Muscle layer of duodenum (tissue), 2 donors: ENCODE results near the gene MOB2.

Source experiments
- H3K27ac ChIP-seq: one replicate; pipeline ENCODE4 v1.7.0; 2013; ENCODE audit warnings: mild to moderate bottlenecking, low read length
- H3K27me3 ChIP-seq: one replicate; pipeline ENCODE4 v1.7.0; 2013; ENCODE audit warnings: low read depth, mild to moderate bottlenecking, control low read depth, low read length
- H3K36me3 ChIP-seq, 2 donors: one replicate each; pipeline ENCODE4 v1.7.0; 2013; ENCODE audit warnings: low read length in 2 of 2, control low read depth in 1 of 2, mild to moderate bottlenecking in 1 of 2; ENCODE audit not compliant: insufficient read depth in 2 of 2, control insufficient read depth in 1 of 2
- H3K4me1 ChIP-seq, 2 donors: one replicate each; pipeline ENCODE4 v1.7.0; 2013; ENCODE audit warnings: low read length in 2 of 2, mild to moderate bottlenecking in 2 of 2, control low read depth in 1 of 2, moderate library complexity in 1 of 2; ENCODE audit not compliant: insufficient read depth in 2 of 2, control insufficient read depth in 1 of 2
- H3K4me3 ChIP-seq, 2 donors: one replicate each; pipeline ENCODE4 v1.7.0; 2013; ENCODE audit warnings: low read length in 2 of 2, low read depth in 1 of 2, mild to moderate bottlenecking in 1 of 2
- H3K9me3 ChIP-seq, 2 donors: one replicate each; pipeline ENCODE4 v1.7.0; 2013; ENCODE audit warnings: low read length in 2 of 2, control low read depth in 1 of 2, mild to moderate bottlenecking in 1 of 2; ENCODE audit not compliant: control insufficient read depth in 1 of 2
- donor health status: healthy.

MOB2 gene

GRCh38 chr11:1475841-1476240 lies 10.7 kb downstream of the MOB2 start:
- H3K36me3 ChIP-seq: peaks cover 48 to 78% of the 10 kb centered on the region in 2 donors
- H3K27me3 ChIP-seq: no peaks in the 10 kb centered on the region
- no peaks in the 10 kb centered on the region for H3K9me3 ChIP-seq
- H3K4me3 ChIP-seq: no peak overlapping the region
- H3K4me1 ChIP-seq: peaks cover 0 to 29% of the 10 kb centered on the region in 2 donors
- H3K27ac ChIP-seq: no peak overlapping the region

DNA sequence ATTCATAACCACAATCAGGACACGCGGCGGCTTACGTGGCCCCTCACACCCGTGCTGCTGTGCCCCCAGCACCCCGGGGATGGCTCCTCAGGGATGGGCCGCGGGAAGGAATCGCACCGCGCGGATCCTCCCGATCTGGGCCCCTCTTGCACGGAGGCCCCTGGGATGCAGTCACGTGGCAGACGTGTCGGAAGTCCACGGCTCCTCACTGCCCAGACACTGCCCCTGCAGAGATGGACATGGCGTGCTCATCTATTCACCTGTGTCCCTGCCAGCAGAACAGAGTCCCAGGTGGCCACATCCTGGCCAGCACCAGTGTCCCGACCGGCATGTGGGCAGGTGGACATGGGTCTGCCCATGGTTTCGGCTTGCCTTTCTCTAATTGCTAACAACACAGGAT lies 12.8 kb downstream of the MOB2 start:
- Histone ChIP-seq H3K27ac (no peak overlapping the region), H3K4me1 (peaks cover 0 to 9% of the 10 kb centered on the region in 2 donors), H3K4me3 (no peak overlapping the region), H3K9me3 (no peaks in the 10 kb centered on the region), H3K27me3 (no peaks in the 10 kb centered on the region), H3K36me3 (peaks cover 39 to 81% of the 10 kb centered on the region in 2 donors)

- no peaks in the 10 kb centered on the region for H3K9me3 ChIP-seq
- H3K27me3 ChIP-seq: no peaks in the 10 kb centered on the region
- peaks cover 32 to 77% of the 10 kb centered on the region in 2 donors for H3K36me3 ChIP-seq
- peaks cover 0 to 2% of the 10 kb centered on the region in 2 donors for H3K4me1 ChIP-seq
- H3K4me3 ChIP-seq: no peak overlapping the region
- H3K27ac ChIP-seq: no peak overlapping the region
Measured at GRCh38 chr11:1473011-1473628, 13.5 kb downstream of the MOB2 start.

DNA sequence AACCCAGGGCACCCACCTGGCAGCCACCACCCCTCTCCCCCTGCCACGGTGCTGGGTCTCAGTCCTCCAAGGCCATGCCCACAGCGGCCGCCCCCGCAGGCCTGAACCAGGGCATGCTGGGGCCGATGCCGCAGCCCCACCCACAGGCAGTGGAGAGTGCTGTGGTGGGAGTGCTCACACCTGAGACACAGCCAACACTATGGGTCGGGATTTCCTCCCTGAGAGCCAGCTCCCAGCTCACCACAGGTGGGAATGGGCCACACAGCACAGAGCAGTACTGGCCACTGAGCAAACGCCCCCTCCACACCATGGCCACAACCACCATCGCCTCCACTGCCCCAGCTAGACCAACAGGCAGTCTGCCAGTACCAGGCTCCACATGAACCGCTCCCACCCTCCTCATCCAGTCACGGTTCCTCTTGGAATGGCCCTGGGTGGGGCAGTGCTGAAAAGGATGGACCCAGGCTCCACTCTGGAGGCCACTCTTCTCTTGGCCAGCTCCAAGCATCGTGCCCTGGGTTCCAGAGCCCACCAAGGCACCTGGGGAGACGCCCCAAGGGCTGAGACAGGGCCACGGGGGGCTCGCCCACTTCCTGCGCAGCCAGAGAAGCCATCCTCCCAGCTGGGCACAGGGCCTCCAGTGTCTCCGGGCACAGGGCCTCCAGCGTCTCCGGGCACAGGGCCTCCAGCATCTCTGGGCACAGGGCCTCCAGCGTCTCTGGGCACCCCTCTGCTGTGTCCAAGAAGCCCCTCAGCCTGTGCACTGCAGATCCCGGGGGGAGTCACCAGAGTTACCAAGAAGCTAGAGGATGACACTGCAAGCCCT lies 14.2 kb downstream of the MOB2 start:
- Histone ChIP-seq H3K4me3 (no peak overlapping the region), H3K27ac (no peak overlapping the region), H3K36me3 (peaks cover 30 to 72% of the 10 kb centered on the region in 2 donors), H3K9me3 (no peaks in the 10 kb centered on the region), H3K27me3 (no peaks in the 10 kb centered on the region), H3K4me1 (no peaks in the 10 kb centered on the region)

DNA sequence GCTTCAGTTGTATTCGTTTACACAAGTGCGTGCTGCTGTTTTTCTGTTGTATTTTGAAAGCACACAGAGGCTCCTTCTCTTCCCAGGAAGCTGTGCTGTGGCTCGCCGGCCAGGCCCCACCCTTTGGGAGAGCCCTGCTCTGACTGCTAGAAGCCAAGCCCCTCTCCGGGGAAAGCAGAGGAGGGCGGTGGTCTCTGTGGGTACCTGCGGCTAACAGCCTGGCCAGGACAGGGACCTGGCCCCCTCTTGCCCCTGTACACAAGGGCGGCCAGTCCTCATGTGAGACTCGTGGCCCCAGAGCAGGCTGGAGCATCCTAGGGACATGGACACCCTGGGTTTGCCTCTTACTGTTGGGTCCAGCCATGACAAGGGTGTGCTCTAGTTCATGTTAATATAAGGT lies 14.8 kb downstream of the MOB2 start:
- H3K4me3 ChIP-seq: no peak overlapping the region
- H3K4me1 ChIP-seq: no peaks in the 10 kb centered on the region
- no peaks in the 10 kb centered on the region for H3K27me3 ChIP-seq
- no peaks in the 10 kb centered on the region for H3K9me3 ChIP-seq
- H3K27ac ChIP-seq: no peak overlapping the region
- peaks cover 23 to 69% of the 10 kb centered on the region in 2 donors for H3K36me3 ChIP-seq

GRCh38 chr11:1470681-1471611 lies 15.6 kb downstream of the MOB2 start:
- Histone ChIP-seq H3K27me3 (no peaks in the 10 kb centered on the region), H3K4me3 (no peak overlapping the region), H3K4me1 (no peaks in the 10 kb centered on the region), H3K36me3 (peaks cover 15 to 63% of the 10 kb centered on the region in 2 donors), H3K9me3 (no peaks in the 10 kb centered on the region), H3K27ac (no peak overlapping the region)

- no peak overlapping the region for H3K4me3 ChIP-seq
- peaks cover 7 to 60% of the 10 kb centered on the region in 2 donors for H3K36me3 ChIP-seq
- no peaks in the 10 kb centered on the region for H3K9me3 ChIP-seq
- H3K27ac ChIP-seq: no peak overlapping the region
- no peaks in the 10 kb centered on the region for H3K27me3 ChIP-seq
- no peaks in the 10 kb centered on the region for H3K4me1 ChIP-seq
Measured at GRCh38 chr11:1469911-1470680, 16.5 kb downstream of the MOB2 start.

DNA sequence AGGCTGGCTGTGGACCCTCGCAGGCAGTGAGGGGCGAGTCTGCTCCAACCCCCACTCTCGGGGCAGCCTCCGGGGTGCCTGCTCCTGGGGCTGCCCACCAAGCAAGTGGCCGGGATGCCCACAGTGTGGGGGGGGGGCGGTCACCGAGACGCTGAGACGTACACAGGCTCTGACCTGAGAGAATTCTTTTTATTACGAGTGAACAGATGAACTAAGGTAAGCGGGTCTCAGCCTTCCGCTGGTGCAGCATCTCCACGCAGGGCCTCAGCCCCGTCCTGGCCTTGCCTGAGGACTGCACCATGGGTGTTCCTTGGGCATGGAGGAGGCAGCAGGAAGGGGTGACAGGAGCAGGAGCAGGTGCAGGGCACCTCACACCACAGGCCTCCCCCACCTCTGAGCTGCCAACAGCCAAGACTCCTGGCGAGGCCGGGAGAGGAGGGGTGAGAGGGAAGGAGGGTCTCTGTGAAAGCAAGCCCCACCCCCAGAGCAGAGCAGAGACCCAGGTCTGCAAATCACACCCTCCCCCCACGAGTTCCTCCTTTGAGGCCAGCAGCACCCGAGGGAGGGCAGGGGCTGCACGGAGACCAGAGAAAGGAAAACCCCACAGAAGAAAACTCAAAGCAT lies 17.2 kb downstream of the MOB2 start:
- Histone ChIP-seq H3K9me3 (no peaks in the 10 kb centered on the region), H3K27ac (no peak overlapping the region), H3K4me3 (no peak overlapping the region), H3K36me3 (peaks cover 6 to 56% of the 10 kb centered on the region in 2 donors), H3K4me1 (no peaks in the 10 kb centered on the region), H3K27me3 (no peaks in the 10 kb centered on the region)

DNA sequence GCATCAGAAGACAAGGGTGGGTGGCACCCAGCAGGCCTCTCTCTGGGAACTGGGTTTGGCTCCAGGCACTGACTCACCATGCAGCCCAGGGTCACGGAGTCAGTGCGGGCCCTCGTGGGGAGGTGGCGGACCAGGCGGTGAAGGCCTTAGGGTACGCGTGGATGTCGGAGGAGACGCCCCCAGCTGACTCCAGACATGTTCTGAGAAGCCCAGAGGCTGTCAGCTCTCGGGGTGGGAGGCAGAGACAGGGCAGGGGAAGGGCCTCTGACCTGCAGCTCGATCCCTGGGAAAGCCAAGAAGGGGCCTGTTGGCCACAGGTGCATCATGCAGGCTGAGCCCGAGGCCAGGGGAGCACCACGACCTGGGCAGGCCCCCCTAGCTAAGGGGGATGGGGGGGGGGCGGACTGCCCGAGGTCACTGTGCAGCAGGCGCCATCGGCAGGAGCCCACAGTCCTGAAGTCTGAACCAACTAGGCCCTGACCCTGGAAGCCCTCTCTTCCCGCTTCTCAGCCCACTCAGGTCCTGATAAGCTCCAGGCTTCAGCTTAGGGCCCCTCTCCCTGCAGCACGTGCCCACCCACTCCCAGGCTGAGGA lies 18.0 kb downstream of the MOB2 start:
- H3K9me3 ChIP-seq: no peaks in the 10 kb centered on the region
- no peak overlapping the region for H3K27ac ChIP-seq
- no peak overlapping the region for H3K4me3 ChIP-seq
- no peaks in the 10 kb centered on the region for H3K27me3 ChIP-seq
- H3K36me3 ChIP-seq: peaks cover 6 to 56% of the 10 kb centered on the region in 2 donors
- H3K4me1 ChIP-seq: no peaks in the 10 kb centered on the region

DNA sequence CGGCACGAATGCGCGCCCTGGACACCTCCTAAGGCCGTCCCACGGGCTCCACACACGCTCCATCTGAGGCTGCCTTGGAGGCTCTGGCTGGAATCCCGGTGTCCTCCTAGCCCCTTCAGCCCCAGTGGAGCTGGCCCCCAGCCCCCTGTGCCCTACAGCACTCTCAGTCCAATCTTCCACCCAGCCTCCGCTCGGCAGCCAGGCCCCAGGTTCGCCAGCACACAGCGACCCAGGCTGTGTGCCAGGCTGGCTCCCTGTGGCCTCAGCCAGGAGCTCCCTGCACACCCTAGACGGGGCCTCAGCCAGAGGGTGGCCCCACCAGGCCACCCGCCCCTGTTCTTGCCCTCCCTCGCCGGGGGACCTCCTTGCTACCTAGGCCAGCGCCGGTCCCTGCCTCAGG lies 18.6 kb downstream of the MOB2 start:
- Histone ChIP-seq H3K27me3 (no peaks in the 10 kb centered on the region), H3K9me3 (no peaks in the 10 kb centered on the region), H3K36me3 (peaks cover 6 to 51% of the 10 kb centered on the region in 2 donors), H3K4me3 (no peak overlapping the region), H3K27ac (no peak overlapping the region), H3K4me1 (no peaks in the 10 kb centered on the region)
